ENCODE measurements around the gene OR6K6. TPM values are rescaled to one million over a fixed set of nuclear protein-coding genes. Genes with fewer than 3 reads are reported as not detected.

OR6K6 gene, protein sequence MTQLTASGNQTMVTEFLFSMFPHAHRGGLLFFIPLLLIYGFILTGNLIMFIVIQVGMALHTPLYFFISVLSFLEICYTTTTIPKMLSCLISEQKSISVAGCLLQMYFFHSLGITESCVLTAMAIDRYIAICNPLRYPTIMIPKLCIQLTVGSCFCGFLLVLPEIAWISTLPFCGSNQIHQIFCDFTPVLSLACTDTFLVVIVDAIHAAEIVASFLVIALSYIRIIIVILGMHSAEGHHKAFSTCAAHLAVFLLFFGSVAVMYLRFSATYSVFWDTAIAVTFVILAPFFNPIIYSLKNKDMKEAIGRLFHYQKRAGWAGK
- total RNA-seq = not detected

- Mint-ChIP-seq H3K9me3 (no peaks in the 10 kb centered on the region), H3K36me3 (ENCODE audit: insufficient read depth in 2 of 2) (no peaks in the 10 kb centered on the region), H3K27me3 (ENCODE audit: low read depth) (peaks cover 24% of the 10 kb centered on the region), H3K4me3 (no peak within 1 kb of the TSS), H3K4me1 (ENCODE audit: low read depth) (no peaks in the 10 kb centered on the region), H3K27ac (no peak within 1 kb of the TSS)
- no peak for ATAC-seq (replicated peaks in 1 of 2)
- no peak for DNase-seq
Measured at GRCh38 chr1:158754420-158754819, at the start of gene OR6K6. TSS of gene OR6K6 (plus strand) at chr1:158754720. CDS start at chr1:158754888, 168 bp downstream.

GRCh38 chr1:158706096-158706495, 48.4 kb upstream of the OR6K6 start:
- Mint-ChIP-seq H3K36me3 (ENCODE audit: insufficient read depth in 2 of 2) (no peaks in the 10 kb centered on the region), H3K27me3 (ENCODE audit: low read depth) (peaks cover 2% of the 10 kb centered on the region), H3K9me3 (no peaks in the 10 kb centered on the region), H3K27ac (no peak overlapping the region), H3K4me1 (ENCODE audit: low read depth) (no peaks in the 10 kb centered on the region), H3K4me3 (no peak overlapping the region)
- DNase-seq (no peak), ATAC-seq (replicated peaks in 1 of 2) (no peak)

DNA sequence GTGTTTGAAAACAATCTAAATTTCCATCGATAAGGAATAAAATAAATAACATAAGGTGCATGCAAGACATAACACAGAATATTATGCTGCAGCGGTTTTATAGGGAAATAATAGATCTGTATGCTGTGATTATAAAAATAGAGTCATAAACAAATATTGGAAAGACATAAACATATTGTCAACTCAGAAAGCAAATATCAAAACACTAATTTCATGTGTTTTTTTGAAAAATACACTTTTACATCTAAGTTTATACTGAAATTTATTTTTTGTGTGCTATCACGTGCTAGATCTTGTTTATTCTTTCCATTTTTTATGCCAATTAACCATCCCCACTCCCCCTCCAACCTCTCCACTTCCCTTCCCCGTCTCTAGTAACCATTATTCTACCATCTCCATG, 43.4 kb upstream of the OR6K6 start:
- no peaks in the 10 kb centered on the region for H3K4me1 Mint-ChIP-seq (ENCODE audit: low read depth)
- no peak overlapping the region for H3K27ac Mint-ChIP-seq
- H3K36me3 Mint-ChIP-seq (ENCODE audit: insufficient read depth in 2 of 2) = no peaks in the 10 kb centered on the region
- no peak overlapping the region for H3K4me3 Mint-ChIP-seq
- H3K27me3 Mint-ChIP-seq (ENCODE audit: low read depth) = peaks cover 43% of the 10 kb centered on the region
- ATAC-seq (replicated peaks in 1 of 2) = no peak
- H3K9me3 Mint-ChIP-seq = no peaks in the 10 kb centered on the region
- DNase-seq = no peak

GRCh38 chr1:158714754-158715153, 39.8 kb upstream of the OR6K6 start:
- Mint-ChIP-seq H3K27ac (no peak overlapping the region), H3K27me3 (ENCODE audit: low read depth) (peaks cover 66% of the 10 kb centered on the region), H3K9me3 (peaks cover 0 to 3% of the 10 kb centered on the region in 2 donors), H3K4me3 (no peak overlapping the region), H3K4me1 (ENCODE audit: low read depth) (peaks cover 13% of the 10 kb centered on the region), H3K36me3 (ENCODE audit: insufficient read depth in 2 of 2) (no peaks in the 10 kb centered on the region)
- no peak for DNase-seq
- no peak for ATAC-seq (replicated peaks in 1 of 2)

- Mint-ChIP-seq H3K4me1 (ENCODE audit: low read depth) (peaks cover 13% of the 10 kb centered on the region), H3K4me3 (peak overlapping the region in 1 of 2 donors; percentile 29), H3K27ac (peak overlapping the region; percentile 83), H3K36me3 (ENCODE audit: insufficient read depth in 2 of 2) (no peaks in the 10 kb centered on the region), H3K27me3 (ENCODE audit: low read depth) (peaks cover 76% of the 10 kb centered on the region), H3K9me3 (peaks cover 0 to 3% of the 10 kb centered on the region in 2 donors)
- ATAC-seq (replicated peaks in 1 of 2) (peak; percentile 80), DNase-seq (no peak)
Measured at GRCh38 chr1:158716335-158716734, 38.2 kb upstream of the OR6K6 start.

DNA sequence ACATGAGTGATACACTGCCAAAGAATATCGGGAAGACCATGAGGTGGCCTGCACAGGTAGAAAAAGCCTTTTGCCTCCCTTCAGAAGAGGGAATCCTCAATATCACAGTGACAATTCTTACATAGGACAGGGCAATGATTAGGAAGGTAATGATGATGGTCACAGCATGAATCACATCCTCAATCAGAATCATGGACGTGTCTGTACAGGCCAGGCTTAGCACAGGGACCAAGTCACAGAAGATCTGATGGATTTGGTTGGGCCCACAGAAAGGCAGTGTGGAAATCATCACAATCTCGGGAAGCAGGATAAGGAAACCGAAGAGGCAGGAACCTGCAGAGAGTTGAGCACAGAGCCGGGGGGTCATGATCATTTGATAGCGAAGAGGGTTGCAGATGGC, 37.2 kb upstream of the OR6K6 start:
- no peaks in the 10 kb centered on the region for H3K36me3 Mint-ChIP-seq (ENCODE audit: insufficient read depth in 2 of 2)
- no peak overlapping the region for H3K27ac Mint-ChIP-seq
- peaks cover 0 to 3% of the 10 kb centered on the region in 2 donors for H3K9me3 Mint-ChIP-seq
- no peak overlapping the region for H3K4me3 Mint-ChIP-seq
- DNase-seq (no peak), ATAC-seq (replicated peaks in 1 of 2) (no peak)
- peaks cover 13% of the 10 kb centered on the region for H3K4me1 Mint-ChIP-seq (ENCODE audit: low read depth)
- H3K27me3 Mint-ChIP-seq (ENCODE audit: low read depth) = peaks cover 76% of the 10 kb centered on the region

GRCh38 chr1:158719664-158720063, 34.9 kb upstream of the OR6K6 start:
- Mint-ChIP-seq H3K27ac (no peak overlapping the region), H3K4me1 (ENCODE audit: low read depth) (peaks cover 13% of the 10 kb centered on the region), H3K9me3 (peaks cover 0 to 3% of the 10 kb centered on the region in 2 donors), H3K27me3 (ENCODE audit: low read depth) (peaks cover 75% of the 10 kb centered on the region), H3K36me3 (ENCODE audit: insufficient read depth in 2 of 2) (no peaks in the 10 kb centered on the region), H3K4me3 (no peak overlapping the region)
- no peak for ATAC-seq (replicated peaks in 1 of 2)
- no peak for DNase-seq

- peaks cover 69% of the 10 kb centered on the region for H3K27me3 Mint-ChIP-seq (ENCODE audit: low read depth)
- H3K9me3 Mint-ChIP-seq = peaks cover 0 to 3% of the 10 kb centered on the region in 2 donors
- no peak for ATAC-seq (replicated peaks in 1 of 2)
- H3K27ac Mint-ChIP-seq = no peak within 1 kb of the TSS
- peaks cover 13% of the 10 kb centered on the region for H3K4me1 Mint-ChIP-seq (ENCODE audit: low read depth)
- no peak within 1 kb of the TSS for H3K4me3 Mint-ChIP-seq
- H3K36me3 Mint-ChIP-seq (ENCODE audit: insufficient read depth in 2 of 2) = no peaks in the 10 kb centered on the region
- DNase-seq = no peak
Measured at GRCh38 chr1:158720620-158721019, 33.9 kb upstream of the OR6K6 start, which contains the start of gene OR6K3. TSS of gene OR6K3 (minus strand) at chr1:158720720. CDS start at chr1:158718115, 2,605 bp downstream.

DNA sequence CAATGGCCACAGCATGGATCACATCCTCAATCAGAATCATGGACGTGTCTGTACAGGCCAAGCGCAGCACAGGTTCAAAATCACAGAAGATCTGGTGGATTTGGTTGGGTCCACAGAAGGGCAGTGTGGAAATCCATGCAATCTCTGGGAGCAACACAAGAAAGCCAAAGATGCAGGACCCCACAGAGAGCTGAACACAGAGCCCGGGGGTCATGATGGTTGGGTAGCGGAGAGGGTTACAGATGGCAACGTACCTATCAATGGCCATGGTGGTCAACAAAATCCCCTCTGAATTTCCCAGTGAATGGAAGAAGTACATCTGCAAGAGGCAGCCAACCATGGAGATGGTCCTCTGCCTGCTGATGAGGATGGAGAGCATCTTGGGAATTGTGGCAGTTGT, 30.1 kb upstream of the OR6K6 start:
- no peak overlapping the region for H3K27ac Mint-ChIP-seq
- H3K4me1 Mint-ChIP-seq (ENCODE audit: low read depth) = no peaks in the 10 kb centered on the region
- DNase-seq = no peak
- H3K27me3 Mint-ChIP-seq (ENCODE audit: low read depth) = peaks cover 56% of the 10 kb centered on the region
- H3K36me3 Mint-ChIP-seq (ENCODE audit: insufficient read depth in 2 of 2) = no peaks in the 10 kb centered on the region
- ATAC-seq (replicated peaks in 1 of 2) = no peak
- H3K4me3 Mint-ChIP-seq = no peak overlapping the region
- H3K9me3 Mint-ChIP-seq = no peaks in the 10 kb centered on the region

DNA sequence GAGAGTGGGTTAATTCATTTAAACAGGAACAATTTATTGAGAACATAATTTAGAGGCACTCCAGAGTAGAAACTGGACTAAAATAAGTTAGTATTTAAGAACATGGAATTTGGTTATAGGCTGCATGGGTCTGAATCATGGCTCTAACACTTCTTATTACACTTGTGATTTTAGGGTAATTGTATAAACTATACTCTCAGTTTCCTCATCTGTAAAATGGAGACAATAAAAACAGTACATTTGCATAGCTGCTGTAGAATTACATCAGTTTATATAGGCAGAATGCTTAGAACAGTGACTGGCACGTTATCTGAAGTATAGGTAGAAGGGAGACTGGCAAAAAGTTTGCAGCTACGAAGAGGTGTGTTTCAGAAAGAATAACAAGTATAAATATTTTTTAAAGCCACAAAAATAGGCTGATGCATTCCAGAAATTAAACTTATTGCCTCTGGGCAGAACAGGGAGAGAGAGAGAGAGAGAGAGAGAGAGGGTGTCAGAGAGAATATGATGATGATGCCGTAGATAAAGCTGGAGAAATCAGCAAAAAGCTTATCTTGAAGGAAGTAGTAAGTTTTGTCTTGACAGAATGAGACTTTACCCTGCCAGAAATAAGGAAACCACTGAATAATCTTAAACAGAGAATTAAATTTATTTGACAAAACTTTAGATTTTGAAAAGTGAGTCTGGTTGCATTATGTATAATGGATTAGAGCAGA, 25.9 kb upstream of the OR6K6 start:
- peaks cover 22% of the 10 kb centered on the region for H3K27me3 Mint-ChIP-seq (ENCODE audit: low read depth)
- DNase-seq (no peak), ATAC-seq (replicated peaks in 1 of 2) (no peak)
- peak overlapping the region; percentile 82 for H3K27ac Mint-ChIP-seq
- no peaks in the 10 kb centered on the region for H3K36me3 Mint-ChIP-seq (ENCODE audit: insufficient read depth in 2 of 2)
- no peaks in the 10 kb centered on the region for H3K9me3 Mint-ChIP-seq
- no peak overlapping the region for H3K4me3 Mint-ChIP-seq
- no peaks in the 10 kb centered on the region for H3K4me1 Mint-ChIP-seq (ENCODE audit: low read depth)

GRCh38 chr1:158730453-158730852, 24.1 kb upstream of the OR6K6 start:
- no peak for ATAC-seq (replicated peaks in 1 of 2)
- Mint-ChIP-seq H3K36me3 (ENCODE audit: insufficient read depth in 2 of 2) (no peaks in the 10 kb centered on the region), H3K27ac (no peak overlapping the region), H3K9me3 (no peaks in the 10 kb centered on the region), H3K4me1 (ENCODE audit: low read depth) (no peaks in the 10 kb centered on the region), H3K4me3 (no peak overlapping the region), H3K27me3 (ENCODE audit: low read depth) (peaks cover 11% of the 10 kb centered on the region)
- DNase-seq = no peak

GRCh38 chr1:158731707-158732106, 22.8 kb upstream of the OR6K6 start:
- no peak for ATAC-seq (replicated peaks in 1 of 2)

DNA sequence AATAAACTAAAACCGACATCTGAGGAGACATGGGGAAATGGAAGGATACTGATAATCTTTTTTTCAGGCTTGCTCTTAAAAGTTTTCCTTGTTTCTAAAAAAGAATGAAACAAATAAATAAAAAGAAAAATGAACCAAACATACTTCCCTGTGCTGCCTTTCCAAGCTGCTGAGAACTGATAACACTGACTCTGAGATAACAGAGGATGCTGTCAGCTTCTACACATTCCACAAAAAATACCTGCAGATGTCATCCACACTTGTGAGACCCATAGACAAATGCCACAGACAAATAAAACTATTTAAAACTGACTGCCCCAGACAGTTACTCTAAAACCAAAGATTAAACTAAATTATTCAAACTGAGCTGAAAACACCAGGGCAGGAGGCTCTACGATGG, 22.0 kb upstream of the OR6K6 start:
- Mint-ChIP-seq H3K27ac (no peak overlapping the region), H3K27me3 (ENCODE audit: low read depth) (peaks cover 4% of the 10 kb centered on the region), H3K4me1 (ENCODE audit: low read depth) (no peaks in the 10 kb centered on the region), H3K9me3 (no peaks in the 10 kb centered on the region), H3K36me3 (ENCODE audit: insufficient read depth in 2 of 2) (no peaks in the 10 kb centered on the region), H3K4me3 (no peak overlapping the region)
- no peak for ATAC-seq (replicated peaks in 1 of 2)
- no peak for DNase-seq

More at GRCh38 chr1:158731707-158732106, 22.8 kb upstream of the OR6K6 start:
- H3K4me3 Mint-ChIP-seq = no peak overlapping the region
- no peak overlapping the region for H3K27ac Mint-ChIP-seq
- H3K36me3 Mint-ChIP-seq (ENCODE audit: insufficient read depth in 2 of 2) = no peaks in the 10 kb centered on the region
- peaks cover 5% of the 10 kb centered on the region for H3K27me3 Mint-ChIP-seq (ENCODE audit: low read depth)
- H3K4me1 Mint-ChIP-seq (ENCODE audit: low read depth) = no peaks in the 10 kb centered on the region
- no peaks in the 10 kb centered on the region for H3K9me3 Mint-ChIP-seq
- no peak for DNase-seq
